NB4 (cell line): ENCODE results near the gene TTPAL.

ENCODE experiments used
- DNase-seq: peaks from one replicate; pipeline ENCODE4 v3.0.0; 2010; ENCODE audit warnings: low read depth
- H3K4me3 ChIP-seq: one replicate; pipeline ENCODE4 v1.5.1; 2011; ENCODE audit warnings: mild to moderate bottlenecking, low read depth, low read length, moderate library complexity
- MAX ChIP-seq: IDR thresholded peaks from 2 replicates; pipeline ENCODE4 v1.6.1; 2011; ENCODE audit warnings: low read depth, low read length
- MYC ChIP-seq: IDR thresholded peaks from 2 replicates; pipeline ENCODE4 v1.6.1; 2011; ENCODE audit warnings: low read depth, low read length
- POLR2A ChIP-seq: IDR thresholded peaks from 2 replicates; pipeline ENCODE4 v1.6.1; 2011; ENCODE audit warnings: mild to moderate bottlenecking; ENCODE audit not compliant: insufficient read length; ENCODE audit errors: extremely low read depth
- TF ChIP-seq, protein P1 (sequence below): IDR thresholded peaks from one replicate; pipeline ENCODE4 v1.5.1; 2012; ENCODE audit warnings: low read depth, low read length

TTPAL gene, protein sequence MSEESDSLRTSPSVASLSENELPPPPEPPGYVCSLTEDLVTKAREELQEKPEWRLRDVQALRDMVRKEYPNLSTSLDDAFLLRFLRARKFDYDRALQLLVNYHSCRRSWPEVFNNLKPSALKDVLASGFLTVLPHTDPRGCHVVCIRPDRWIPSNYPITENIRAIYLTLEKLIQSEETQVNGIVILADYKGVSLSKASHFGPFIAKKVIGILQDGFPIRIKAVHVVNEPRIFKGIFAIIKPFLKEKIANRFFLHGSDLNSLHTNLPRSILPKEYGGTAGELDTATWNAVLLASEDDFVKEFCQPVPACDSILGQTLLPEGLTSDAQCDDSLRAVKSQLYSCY

GRCh38 chr20:44475694-44476560 lies at the start of gene TTPAL:
TTPAL (plus strand) TSS chr20:44475874; CDS start chr20:44480000, 4,126 bp downstream.
- TF ChIP-seq MAX, result peak; percentile 85
- TF ChIP-seq, protein P1, sequence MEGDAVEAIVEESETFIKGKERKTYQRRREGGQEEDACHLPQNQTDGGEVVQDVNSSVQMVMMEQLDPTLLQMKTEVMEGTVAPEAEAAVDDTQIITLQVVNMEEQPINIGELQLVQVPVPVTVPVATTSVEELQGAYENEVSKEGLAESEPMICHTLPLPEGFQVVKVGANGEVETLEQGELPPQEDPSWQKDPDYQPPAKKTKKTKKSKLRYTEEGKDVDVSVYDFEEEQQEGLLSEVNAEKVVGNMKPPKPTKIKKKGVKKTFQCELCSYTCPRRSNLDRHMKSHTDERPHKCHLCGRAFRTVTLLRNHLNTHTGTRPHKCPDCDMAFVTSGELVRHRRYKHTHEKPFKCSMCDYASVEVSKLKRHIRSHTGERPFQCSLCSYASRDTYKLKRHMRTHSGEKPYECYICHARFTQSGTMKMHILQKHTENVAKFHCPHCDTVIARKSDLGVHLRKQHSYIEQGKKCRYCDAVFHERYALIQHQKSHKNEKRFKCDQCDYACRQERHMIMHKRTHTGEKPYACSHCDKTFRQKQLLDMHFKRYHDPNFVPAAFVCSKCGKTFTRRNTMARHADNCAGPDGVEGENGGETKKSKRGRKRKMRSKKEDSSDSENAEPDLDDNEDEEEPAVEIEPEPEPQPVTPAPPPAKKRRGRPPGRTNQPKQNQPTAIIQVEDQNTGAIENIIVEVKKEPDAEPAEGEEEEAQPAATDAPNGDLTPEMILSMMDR, result peak; percentile 17
- TF ChIP-seq MYC, result peak; percentile 4; the same call in 1 of the 2 replicates
- TF ChIP-seq POLR2A, result peak; percentile 99
- H3K4me3 ChIP-seq, result peak within 1 kb of the TSS; percentile 78
- DNase-seq, result peak; percentile 91

DNA sequence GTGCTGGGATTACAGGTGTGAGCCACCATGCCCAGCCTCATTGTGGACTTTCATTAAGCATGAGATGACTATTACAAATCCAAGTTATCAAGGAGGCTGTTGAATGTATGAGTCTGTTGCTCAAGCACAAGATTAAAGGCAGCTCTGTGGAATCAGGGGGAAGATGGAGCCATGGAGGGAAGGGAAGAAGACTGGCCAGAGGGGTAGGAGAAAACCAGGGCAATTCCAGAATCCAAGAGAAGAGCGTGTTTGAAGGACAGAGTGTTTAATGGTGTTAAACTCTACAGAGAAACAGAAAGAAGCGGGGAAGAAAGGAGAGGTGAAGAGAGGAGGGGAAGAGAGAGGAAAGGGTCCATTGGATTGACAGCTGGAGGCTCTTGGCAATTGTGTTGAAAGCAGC lies 49.8 kb upstream of the TTPAL start:
- H3K4me3 ChIP-seq, result no peak overlapping the region
- TF ChIP-seq, protein P1, result no peak
- TF ChIP-seq POLR2A, result no peak
- TF ChIP-seq MYC, result no peak
- TF ChIP-seq MAX, result no peak
- DNase-seq, result no peak

- H3K4me3 ChIP-seq, result no peak overlapping the region
- DNase-seq, result no peak
- TF ChIP-seq POLR2A, result no peak
- TF ChIP-seq MYC, result no peak
- TF ChIP-seq, protein P1, result no peak
- no peak for TF ChIP-seq MAX
These were observed 48.5 kb upstream of the TTPAL start for GRCh38 chr20:44426879-44427790.

- no peak for TF ChIP-seq MAX
- no peak for TF ChIP-seq POLR2A
- no peak for TF ChIP-seq MYC
- TF ChIP-seq, protein P1, result no peak
- H3K4me3 ChIP-seq, result no peak overlapping the region
- DNase-seq, result no peak
These were observed 47.9 kb upstream of the TTPAL start for GRCh38 chr20:44427804-44428173.
